ENCODE data around the gene SAFB. TPM values are rescaled to one million over a fixed set of nuclear protein-coding genes. Genes with fewer than 3 reads are reported as not detected.
"Not testable (repeated sequence)": the region's sequence is repeated elsewhere in the genome, so short reads cannot be mapped to it uniquely, and the experiment has no call there.

Gene SAFB
- total RNA-seq, 1 experiment from 2014 or later, result 33.0 TPM

DNA sequence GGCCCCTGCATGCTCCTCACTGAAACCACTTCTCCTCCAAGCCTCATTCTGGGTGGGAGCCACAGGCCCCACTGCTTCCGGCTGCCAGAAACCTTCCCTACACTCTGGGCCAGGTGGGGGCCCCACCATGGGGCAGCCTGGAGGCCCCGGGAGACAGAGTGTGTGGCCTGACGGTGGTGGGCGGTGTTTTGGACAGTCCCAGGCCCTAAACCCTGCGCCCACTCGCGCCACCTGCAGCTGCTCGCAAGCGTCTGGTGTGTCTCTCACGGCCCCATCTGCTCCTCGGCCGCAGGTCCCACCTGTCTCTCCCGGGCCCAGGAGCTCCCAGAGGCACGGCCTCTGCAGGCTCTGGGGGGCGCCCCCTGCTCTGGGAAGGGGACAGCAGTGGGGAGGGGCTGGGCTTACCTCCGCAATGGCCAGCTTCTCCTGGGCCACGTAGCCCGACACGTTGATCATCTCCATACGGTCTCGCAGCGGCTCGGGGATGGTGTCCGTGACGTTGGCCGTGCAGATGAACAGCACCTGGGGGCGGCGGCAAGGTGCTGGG, 72.8 kb downstream of the SAFB start:
- H3K9me3 ChIP-seq, result no peaks in the 10 kb centered on the region
- no peaks in the 10 kb centered on the region for H3K27me3 ChIP-seq
- peaks cover 36% of the 10 kb centered on the region for H3K36me3 ChIP-seq
- H3K4me3 ChIP-seq, result no peak overlapping the region
- DNase-seq, result no peak

DNA sequence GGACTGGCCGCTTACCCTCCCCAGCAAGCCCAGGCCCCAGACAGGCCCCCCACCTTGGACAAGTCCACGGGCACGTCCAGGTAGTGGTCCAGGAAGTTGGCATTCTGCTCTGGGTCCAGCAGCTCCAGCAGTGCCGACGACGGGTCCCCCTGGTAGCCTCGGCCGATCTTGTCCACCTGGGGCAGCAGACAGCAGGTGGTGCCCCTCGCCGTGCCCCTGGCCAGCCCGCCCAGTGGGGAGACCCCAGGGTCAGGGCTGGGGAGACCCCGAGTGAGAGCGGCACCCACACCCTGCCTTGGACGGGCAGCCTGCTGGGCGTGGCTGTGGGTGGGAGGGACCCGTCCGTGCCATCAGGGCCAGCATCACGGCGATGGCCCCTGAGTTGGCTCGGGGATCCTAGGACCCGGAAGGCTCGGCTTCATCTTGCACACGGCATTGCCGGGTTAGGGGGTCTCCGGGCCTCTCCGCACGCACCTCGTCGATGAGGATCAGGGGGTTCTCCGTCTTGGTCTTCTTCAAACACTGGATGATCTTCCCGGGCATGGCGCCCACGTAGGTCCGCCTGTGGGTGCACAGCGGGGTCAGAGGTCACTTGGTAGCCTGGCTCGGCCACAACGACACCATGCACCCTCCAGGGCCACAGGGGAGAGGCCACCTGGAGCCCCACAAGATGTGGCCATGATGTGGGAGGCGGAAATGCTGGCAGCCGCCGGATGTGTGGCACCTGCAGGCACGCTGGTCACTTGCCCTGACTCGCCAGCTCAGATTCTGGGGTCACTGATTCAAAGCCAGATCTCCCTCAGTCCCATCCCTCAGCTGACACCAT, 73.5 kb downstream of the SAFB start:
- Histone ChIP-seq H3K4me3 (no peak overlapping the region), H3K9me3 (no peaks in the 10 kb centered on the region), H3K36me3 (peaks cover 32% of the 10 kb centered on the region), H3K27me3 (no peaks in the 10 kb centered on the region)
- no peak for DNase-seq

DNA sequence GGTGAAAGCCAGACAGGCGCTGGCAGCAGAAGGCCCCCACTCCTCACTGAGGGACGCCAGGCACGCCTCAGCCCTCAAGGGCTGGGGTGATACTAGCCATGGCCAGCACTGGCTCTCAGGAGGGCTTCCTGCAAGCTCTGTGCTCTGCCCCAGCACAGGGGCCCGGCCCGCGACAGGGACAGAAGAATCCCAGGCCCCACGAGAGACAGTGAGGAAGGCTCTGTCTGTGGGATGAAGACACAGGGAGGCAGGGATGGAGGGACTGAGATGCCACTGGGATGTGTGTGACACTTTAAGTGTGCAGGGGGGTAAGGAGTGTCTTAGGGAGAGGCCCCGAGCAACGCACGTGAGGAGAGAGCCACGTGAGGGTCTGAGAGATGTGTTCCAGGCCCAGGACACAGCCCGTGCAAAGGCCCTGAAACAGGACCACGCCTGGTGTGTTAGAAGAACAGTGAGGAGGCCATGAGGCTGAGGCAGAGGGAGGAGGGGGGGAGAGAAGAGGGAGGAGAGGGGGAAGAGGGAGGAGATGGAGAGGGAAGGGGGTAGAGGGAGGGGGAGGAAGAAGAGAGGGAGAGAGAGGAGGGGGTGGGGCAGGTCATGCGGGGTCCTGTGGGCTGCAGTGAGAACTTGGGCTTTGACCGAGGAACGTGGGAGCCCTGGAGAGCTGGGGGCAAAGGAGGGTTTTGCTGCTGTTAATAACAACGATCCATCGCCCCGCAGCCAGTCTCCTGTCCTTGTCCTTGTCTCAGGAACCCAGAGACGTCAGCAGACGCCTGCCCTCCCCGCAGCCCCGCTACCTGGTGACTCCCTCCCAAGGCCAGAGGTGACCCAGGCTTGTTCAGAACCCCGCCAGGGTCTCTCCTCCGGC, 74.4 kb downstream of the SAFB start:
- peaks cover 23% of the 10 kb centered on the region for H3K36me3 ChIP-seq
- DNase-seq, result no peak

DNA sequence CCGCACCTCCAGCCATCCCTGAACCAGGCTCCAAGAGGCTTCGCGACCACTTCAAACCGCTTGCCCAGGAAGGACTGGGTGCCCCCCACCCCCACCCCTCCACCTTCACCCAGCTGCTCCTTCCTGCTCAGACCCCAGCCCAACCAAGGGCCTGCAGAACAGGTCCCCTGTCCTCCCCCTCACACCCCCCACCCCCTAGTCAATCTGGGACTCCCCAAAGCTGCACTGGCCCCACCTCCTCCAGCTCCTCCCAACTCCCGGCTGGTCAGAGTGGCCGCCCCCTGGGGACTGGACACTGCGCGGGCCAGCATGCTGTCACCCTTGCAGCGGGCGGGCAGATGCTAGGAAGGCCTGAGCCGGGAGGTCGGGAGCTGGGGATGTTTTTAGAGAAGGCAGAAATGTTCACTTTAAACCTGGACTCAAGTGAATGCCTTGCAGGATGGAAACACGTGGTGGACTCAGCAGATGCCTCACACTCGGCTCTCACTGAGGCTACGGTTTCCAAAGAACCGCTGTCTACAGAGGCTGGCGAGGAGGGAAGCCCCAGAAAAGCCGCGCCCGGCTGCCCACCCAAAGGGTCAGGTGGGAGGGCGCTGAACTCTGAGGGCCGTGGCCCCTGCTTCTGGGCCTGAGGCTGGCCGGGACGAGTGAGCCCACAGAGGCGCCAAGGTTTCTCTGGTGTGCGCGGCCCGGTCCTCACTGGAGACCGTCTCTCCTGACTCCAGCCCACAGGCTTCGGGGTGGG, 75.2 kb downstream of the SAFB start:
- DNase-seq, result no peak
- Histone ChIP-seq H3K4me3 (no peak overlapping the region), H3K9me3 (no peaks in the 10 kb centered on the region), H3K27me3 (no peaks in the 10 kb centered on the region), H3K36me3 (peaks cover 15% of the 10 kb centered on the region; the same call in 1 of the 2 replicates)

More for the DNA sequence above, 74.4 kb downstream of the SAFB start:
- H3K4me3 ChIP-seq, result no peak overlapping the region
- no peaks in the 10 kb centered on the region for H3K9me3 ChIP-seq
- H3K27me3 ChIP-seq, result no peaks in the 10 kb centered on the region

DNA sequence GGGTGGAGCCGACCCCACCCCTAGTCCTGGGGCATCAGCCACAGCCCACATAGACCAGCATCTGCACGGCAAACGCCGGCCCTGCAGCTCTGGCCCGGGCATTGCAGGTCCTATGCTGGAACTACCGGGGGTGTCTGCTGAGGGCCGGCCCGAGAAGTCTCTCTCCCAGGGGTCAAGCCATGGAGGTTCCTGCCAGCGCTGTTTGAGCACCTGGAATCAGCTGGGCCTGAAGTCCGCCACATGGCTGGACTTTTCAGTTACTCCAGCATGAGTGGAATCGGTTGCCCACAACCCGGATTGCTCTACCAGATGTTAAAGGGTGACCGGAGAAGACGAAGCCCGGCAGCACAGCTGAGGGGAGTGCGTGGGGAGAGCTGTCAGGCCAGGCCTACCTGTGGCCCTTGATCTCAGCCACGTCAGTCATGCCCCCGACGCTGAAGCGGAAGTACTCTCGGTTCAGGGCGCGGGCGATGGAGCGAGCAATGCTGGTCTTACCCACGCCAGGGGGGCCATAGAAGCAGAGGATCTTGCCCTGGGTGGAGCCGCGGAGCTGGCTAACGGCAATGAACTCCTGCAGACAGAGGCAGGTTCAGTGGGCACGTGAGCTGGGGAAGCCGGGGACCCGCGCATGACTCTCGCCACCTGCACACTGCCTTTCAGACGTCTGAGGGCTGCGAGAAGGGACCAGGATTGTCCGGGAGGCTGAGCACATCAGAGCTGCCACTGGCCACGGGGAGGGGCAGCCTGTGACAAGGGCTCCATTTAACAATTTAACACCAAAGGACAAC, 75.9 kb downstream of the SAFB start:
- Histone ChIP-seq H3K4me3 (no peak overlapping the region), H3K27me3 (no peaks in the 10 kb centered on the region), H3K9me3 (no peaks in the 10 kb centered on the region), H3K36me3 (peaks cover 17% of the 10 kb centered on the region; the same call in 1 of the 2 replicates)
- no peak for DNase-seq

DNA sequence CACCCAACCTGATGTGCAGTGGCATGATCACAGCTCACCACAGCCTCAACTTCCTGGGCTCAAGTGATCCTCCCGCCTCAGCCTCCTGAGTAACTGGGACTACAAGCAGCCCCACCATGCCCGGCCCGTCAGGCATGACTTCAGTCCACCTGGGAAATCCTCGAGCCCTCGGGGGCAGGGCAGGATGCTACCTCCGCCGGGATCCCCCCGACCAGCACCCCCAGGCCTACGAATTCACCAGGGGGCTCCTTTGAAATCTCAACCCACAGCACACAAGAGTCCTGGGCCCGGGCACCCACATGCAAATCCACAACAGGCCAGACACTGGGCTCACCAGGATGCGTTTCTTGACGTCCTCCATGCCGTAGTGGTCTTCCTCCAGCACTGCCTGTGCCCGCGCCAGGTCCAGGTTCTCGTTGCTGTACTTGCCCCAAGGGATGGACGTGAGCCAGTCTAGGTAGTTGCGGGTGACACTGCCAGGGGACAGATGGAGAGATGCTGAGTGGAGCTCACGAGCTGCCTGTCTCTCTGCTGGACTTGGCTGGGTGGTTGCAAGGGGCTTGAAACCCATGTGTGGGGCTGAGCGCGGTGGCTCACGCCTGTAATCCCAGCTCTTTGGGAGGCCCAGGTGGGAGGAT, 77.7 kb downstream of the SAFB start:
- Histone ChIP-seq H3K9me3 (no peaks in the 10 kb centered on the region), H3K36me3 (peaks cover 17% of the 10 kb centered on the region)
- DNase-seq, result no peak

DNA sequence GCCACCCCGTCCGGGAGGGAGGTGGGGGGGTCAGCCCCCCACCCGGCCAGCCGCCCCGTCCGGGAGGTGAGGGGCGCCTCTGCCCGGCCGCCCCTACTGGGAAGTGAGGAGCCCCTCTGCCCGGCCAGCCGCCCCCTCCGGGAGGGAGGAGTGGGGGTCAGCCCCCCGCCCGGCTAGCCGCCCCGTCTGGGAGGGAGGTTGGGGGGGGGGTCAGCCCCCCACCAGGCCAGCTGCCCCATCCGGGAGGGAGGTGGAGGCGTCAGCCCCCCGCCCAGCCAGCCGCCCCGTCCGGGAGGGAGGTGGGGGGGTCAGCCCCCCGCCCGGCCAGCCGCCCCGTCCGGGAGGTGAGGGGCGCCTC, 79.1 kb downstream of the SAFB start:
- not testable (repeated sequence) for H3K27me3 ChIP-seq, H3K4me3 ChIP-seq, H3K9me3 ChIP-seq, DNase-seq
- H3K36me3 ChIP-seq, result peaks cover 28% of the 10 kb centered on the region

More for the DNA sequence above, 77.7 kb downstream of the SAFB start:
- no peak overlapping the region for H3K4me3 ChIP-seq
- no peaks in the 10 kb centered on the region for H3K27me3 ChIP-seq

DNA sequence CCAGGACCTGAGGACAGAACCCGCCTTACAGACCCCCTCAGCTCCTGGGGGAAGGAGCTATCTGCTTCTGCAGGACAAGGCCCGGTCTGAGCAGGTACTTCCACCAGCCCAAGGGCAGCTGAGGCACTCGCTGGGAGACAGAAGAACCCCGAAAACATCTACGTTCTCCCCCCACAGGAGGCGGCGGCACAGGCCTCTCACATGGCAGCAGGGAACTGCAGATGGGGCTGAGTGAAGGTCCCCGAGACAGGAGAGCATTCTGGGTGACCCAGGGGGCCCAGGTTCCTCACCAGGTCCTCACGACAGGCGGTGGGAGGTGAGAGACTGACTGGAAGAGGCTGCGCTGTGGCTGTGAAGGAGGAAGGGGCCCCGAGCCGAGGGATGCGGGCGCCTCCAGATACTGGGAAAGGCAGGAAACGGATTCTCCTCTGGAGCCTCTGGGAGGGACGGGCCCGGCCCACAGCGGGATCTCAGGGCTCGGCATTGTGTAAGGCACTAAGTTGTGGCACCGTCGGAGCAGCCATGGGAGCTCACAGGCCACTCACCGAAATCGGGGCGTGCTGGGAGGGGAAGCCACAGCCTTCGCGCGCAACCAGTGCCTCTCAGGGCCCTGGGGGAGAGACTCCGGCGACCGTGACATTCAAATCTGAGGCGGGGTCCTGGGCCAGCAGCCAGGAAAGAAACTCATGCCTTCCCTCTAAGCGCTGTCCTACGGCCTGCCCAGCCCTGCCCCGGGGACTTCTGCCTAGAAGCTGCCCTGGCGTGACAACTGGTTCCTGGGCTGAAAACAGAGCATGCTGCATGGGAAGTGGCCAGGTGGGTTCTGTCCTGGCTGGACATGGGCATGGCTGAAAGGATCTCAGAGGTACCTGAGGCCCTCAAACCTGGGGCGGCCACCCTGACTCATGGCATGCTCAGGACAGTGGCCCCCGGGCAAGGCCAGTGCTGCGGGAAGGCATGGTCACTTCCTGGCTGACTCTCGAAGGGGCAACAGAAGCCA, 81.2 kb downstream of the SAFB start:
- peaks cover 28% of the 10 kb centered on the region for H3K36me3 ChIP-seq
- DNase-seq, result no peak

DNA sequence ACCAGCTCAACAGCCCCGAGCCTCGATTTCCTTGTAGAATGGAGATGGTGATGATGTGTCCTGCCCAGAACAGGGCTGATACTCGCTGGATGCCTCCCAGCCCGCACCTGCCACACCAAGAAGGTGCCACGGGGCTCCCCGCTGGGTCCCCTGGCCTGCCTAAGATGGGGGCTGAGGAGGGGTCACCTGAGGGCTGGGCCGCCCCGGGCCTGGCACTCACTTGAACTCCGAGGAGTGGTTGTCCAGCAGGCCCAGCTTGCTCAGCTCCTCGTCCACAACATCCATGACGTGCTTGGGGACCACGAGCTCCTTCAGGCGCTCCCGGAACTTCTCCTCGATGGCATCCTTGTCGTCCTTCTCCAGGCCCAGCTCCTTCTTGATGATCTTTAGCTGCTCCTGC, 82.7 kb downstream of the SAFB start:
- no peaks in the 10 kb centered on the region for H3K9me3 ChIP-seq
- DNase-seq, result no peak
- peaks cover 25% of the 10 kb centered on the region for H3K36me3 ChIP-seq
- H3K27me3 ChIP-seq, result no peaks in the 10 kb centered on the region
- no peak overlapping the region for H3K4me3 ChIP-seq

More for the DNA sequence above, 81.2 kb downstream of the SAFB start:
- Histone ChIP-seq H3K9me3 (no peaks in the 10 kb centered on the region), H3K27me3 (no peaks in the 10 kb centered on the region), H3K4me3 (no peak overlapping the region)

DNA sequence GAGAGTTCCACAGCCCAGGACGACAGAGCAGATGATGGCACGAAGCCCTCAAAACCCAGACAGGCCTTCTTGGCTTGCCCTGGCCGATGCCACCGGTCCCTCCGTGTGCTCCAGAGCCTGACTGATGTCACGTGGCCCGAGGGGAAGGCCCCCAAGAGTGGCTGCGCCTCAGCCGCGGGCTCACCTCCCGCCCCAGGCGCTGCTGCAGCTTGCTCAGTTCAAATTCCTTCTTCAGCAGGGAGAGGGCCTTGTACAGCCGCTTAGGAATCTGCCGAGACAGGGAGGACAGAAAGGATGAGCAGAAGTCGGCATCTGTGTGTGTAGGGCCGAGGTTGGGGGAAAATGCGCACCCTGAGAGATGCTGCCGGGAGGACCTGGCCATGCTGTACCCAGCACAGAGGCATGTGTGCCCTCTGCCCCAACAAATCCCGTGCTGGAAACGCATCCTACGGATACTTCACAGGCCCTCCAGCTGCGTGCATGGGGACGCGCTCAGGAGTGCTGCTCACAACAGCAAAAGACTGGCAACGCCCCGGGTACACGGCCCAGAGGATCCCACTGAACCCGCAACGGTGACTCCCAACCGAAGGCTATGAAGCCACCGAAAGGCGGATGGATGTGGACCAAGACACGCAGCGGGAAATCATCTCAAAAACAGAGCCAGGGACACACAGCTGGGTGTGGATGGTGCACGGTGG, 84.1 kb downstream of the SAFB start:
- Histone ChIP-seq H3K27me3 (no peaks in the 10 kb centered on the region), H3K9me3 (no peaks in the 10 kb centered on the region), H3K36me3 (peaks cover 21% of the 10 kb centered on the region), H3K4me3 (no peak overlapping the region)
- DNase-seq, result no peak

DNA sequence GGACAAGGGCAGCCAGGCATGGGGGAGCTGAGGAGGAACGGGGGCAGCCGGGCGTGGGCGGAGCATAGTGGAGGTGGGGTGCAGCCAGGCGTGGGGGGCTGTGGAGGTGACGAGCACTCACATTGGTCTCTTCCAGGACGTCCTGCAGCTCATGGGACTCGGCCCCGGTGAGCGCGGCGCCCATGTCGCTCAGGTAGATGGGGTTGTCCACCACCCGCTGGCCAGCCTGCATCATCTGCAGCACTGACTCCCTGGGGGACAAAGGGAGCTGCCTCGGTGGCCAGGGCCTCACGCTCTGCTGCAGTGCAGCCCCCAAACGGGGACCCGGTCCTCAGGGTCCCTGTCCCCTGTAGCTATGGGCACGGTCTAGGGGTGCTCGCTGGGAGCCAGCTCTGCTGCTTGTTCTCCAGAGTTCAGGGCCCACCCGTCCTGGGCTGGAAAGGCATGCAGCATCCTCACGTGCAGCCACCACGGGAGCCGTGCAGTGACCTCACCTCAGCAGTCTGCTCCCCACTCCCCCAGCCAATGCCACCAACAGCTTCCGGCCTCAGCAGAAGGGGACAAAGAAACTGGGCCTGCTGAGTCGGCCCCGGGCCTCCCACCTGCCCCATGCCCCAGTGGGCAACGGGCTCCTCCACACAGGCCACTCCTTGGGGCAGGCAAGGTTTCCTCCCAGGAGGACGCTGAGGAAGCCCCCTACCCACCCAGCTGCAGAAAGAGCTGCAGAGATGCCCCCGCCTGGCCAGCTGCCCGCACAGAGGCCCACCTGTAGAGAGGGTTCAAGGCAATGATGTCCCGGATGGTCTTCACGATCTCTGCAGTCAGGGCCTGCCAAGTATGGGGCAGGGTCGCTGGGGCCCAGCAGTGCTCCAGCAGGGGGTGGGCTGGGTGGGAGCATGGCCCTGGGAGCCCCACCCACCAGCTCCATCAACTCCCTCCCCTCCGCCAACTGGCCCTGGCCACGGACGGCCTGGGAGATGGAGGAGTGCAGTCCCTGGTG, 85.0 kb downstream of the SAFB start:
- H3K36me3 ChIP-seq, result peaks cover 22% of the 10 kb centered on the region
- no peak for DNase-seq
- no peaks in the 10 kb centered on the region for H3K9me3 ChIP-seq
- H3K27me3 ChIP-seq, result no peaks in the 10 kb centered on the region
- no peak overlapping the region for H3K4me3 ChIP-seq

DNA sequence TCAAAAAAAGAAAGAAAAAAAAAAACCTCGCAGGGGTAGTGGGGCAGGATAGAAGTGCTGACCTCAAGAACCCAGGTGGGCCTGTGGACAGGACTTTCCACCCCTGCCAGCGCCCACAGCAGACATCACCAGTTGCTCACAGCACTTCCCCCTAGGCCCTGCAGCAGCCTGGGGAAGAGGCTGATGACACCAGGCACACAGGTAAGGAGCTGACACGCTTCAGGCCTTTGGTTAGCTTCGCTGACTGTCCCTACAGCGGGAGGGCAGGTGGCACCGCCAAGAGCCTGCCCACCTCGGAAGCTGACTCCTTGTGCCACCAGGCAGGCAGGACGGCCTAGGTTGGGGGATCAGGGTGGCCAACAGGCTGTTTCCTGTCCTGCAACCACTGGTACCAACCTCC, 88.1 kb downstream of the SAFB start:
- peaks cover 19% of the 10 kb centered on the region for H3K36me3 ChIP-seq
- no peak for DNase-seq
- no peaks in the 10 kb centered on the region for H3K27me3 ChIP-seq
- H3K4me3 ChIP-seq, result no peak overlapping the region
- no peaks in the 10 kb centered on the region for H3K9me3 ChIP-seq

DNA sequence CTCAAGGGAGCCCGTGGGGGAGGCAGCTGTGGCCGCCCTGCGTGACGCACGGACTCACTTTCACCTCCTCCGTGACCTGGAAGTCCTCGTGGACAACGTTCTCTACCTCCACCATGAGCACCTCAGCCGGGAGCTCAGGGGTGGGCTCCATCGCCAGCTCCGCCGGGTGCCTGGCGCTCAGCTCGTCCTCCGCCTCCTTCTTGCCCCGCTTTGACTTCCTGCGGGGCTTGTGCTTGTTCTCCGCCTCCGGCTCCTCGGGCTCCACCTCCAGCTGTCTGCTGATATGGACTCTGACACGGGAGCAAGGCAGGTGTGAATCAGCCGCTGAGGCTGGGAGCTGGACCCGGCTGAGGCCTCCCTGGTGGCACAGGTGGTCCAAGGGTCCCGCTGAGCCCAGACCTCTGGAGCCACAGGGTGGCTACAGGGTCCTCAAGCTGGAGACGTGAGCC, 88.9 kb downstream of the SAFB start:
- H3K36me3 ChIP-seq, result peaks cover 14% of the 10 kb centered on the region
- no peaks in the 10 kb centered on the region for H3K9me3 ChIP-seq
- DNase-seq, result no peak
- no peak overlapping the region for H3K4me3 ChIP-seq
- H3K27me3 ChIP-seq, result no peaks in the 10 kb centered on the region
